Hematopoietic multipotent progenitor cell treated with erythropoietin and hydrocortisone succinate and interleukin-3 and kit ligand, for 17 days (in vitro differentiated cells): Measurements from ENCODE around the gene CD14.
"Not testable (repeated sequence)": the region's sequence is repeated elsewhere in the genome, so short reads cannot be mapped to it uniquely, and the experiment has no call there.

Source experiments
- DNase-seq: peaks from one replicate; pipeline ENCODE4 v3.0.0-alpha.2; 2015; ENCODE audit warnings: low spot score

CD14 gene

GRCh38 chr5:140633021-140633471 lies at the start of gene CD14:
Gene CD14 (minus strand): TSS chr5:140633175. CDS start chr5:140633071, 104 bp downstream.
- no peak for DNase-seq

- peak; percentile 51 for DNase-seq
Observed at GRCh38 chr5:140678993-140679392, 46.0 kb upstream of the CD14 start.

GRCh38 chr5:140677947-140678346 lies 45.0 kb upstream of the CD14 start:
- no peak for DNase-seq

- DNase-seq = no peak
Observed at GRCh38 chr5:140674629-140675028, 41.7 kb upstream of the CD14 start.

GRCh38 chr5:140674211-140674610 lies 41.2 kb upstream of the CD14 start:
- DNase-seq = no peak

- no peak for DNase-seq
Observed at GRCh38 chr5:140673187-140673976, 40.4 kb upstream of the CD14 start, which contains the start of gene DND1. Gene DND1 (minus strand): TSS chr5:140673576. CDS start chr5:140673542, 34 bp downstream.

GRCh38 chr5:140672455-140673186 lies 39.6 kb upstream of the CD14 start:
- no peak for DNase-seq

- DNase-seq = no peak
Observed at GRCh38 chr5:140671472-140672125, 38.6 kb upstream of the CD14 start.

GRCh38 chr5:140671035-140671434 lies 38.1 kb upstream of the CD14 start:
- DNase-seq = not testable (repeated sequence)

- peak; percentile 94 for DNase-seq
Observed at GRCh38 chr5:140664359-140665119, 31.6 kb upstream of the CD14 start, which contains the start of gene WDR55. Gene WDR55 (plus strand): TSS chr5:140664904. CDS start chr5:140664913, 9 bp downstream.

GRCh38 chr5:140664030-140664358 lies 31.0 kb upstream of the CD14 start:
- no peak for DNase-seq

GRCh38 chr5:140660371-140660770 lies 27.4 kb upstream of the CD14 start:
- not testable (repeated sequence) for DNase-seq

- no peak for DNase-seq
Observed at GRCh38 chr5:140658870-140659269, 25.9 kb upstream of the CD14 start.

GRCh38 chr5:140647042-140647419 lies 14.1 kb upstream of the CD14 start:
- no peak for DNase-seq

- DNase-seq = no peak
Observed at GRCh38 chr5:140642718-140643117, 9.7 kb upstream of the CD14 start.

- DNase-seq = no peak
Observed at GRCh38 chr5:140641716-140642115, 8.7 kb upstream of the CD14 start.

GRCh38 chr5:140639148-140639981 lies 6.4 kb upstream of the CD14 start, which contains the start of gene TMCO6:
Gene TMCO6 (plus strand): TSS chr5:140639451. CDS start chr5:140639528, 77 bp downstream.
- DNase-seq = peak; percentile 97

GRCh38 chr5:140638898-140639147 lies 5.8 kb upstream of the CD14 start:
- DNase-seq = not testable (repeated sequence)

GRCh38 chr5:140637371-140638100 lies 4.6 kb upstream of the CD14 start:
- no peak for DNase-seq
